Dendritic cell treated with granulocyte-macrophage colony-stimulating factor and Interleukin-4, amounts not matched to agents 40 ng/mL and 50 ng/mL, for 4 days (primary cell): ENCODE results near the gene TMEM45A.

Experiments
- H3K27ac Mint-ChIP-seq: one replicate; pipeline ENCODE4 v1.8.0; 2022; ENCODE audit warnings: mild to moderate bottlenecking, mixed read lengths
- H3K27me3 Mint-ChIP-seq: one replicate; pipeline ENCODE4 v1.8.0; 2022; ENCODE audit warnings: mild to moderate bottlenecking, mixed read lengths
- H3K36me3 Mint-ChIP-seq: one replicate; pipeline ENCODE4 v1.8.0; 2022; ENCODE audit warnings: low read depth, mixed read lengths
- H3K4me1 Mint-ChIP-seq: one replicate; pipeline ENCODE4 v1.8.0; 2022; ENCODE audit warnings: low read depth, mixed read lengths
- H3K4me3 Mint-ChIP-seq: one replicate; pipeline ENCODE4 v1.8.0; 2022; ENCODE audit warnings: mild to moderate bottlenecking, moderate library complexity, mixed read lengths
- H3K9me3 Mint-ChIP-seq: one replicate; pipeline ENCODE4 v1.8.0; 2022; ENCODE audit warnings: mixed read lengths
- intact Hi-C: fragments of 100-400 bp; cut with micrococcal nuclease; formaldehyde crosslinking; loops from one replicate; pipeline ENCODE4 v1.15.0; 2022

Gene TMEM45A

DNA sequence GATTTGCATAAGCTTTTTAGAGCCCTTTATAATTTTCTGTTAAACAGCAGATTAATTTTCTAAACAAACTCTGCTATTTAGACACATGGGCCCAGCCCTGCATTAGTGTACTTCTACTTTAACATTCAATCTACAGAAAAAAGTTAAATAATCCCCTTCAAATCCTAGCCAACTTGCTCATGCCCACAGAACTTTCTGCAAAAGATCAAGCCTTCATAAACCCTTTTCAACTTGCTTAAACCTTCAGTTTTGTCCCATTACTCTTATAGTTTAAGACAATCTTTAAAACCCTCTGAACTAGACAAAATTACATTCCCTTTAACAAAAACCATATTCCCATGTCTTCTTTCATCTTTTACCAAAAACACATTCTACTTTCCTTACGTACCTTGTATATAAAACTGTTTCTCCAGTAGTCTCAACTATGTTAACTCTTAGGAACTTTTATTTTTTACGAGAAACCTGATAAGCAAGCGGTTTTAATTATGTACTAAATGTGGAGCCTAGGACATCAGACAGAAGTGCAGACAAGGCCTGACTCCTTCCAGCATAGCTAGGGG, 91.8 kb downstream of the TMEM45A start:
- Mint-ChIP-seq H3K27me3 (no peaks in the 10 kb centered on the region), H3K4me1 (no peaks in the 10 kb centered on the region), H3K27ac (no peak overlapping the region), H3K36me3 (no peaks in the 10 kb centered on the region), H3K9me3 (no peaks in the 10 kb centered on the region), H3K4me3 (no peak overlapping the region)
- intact Hi-C loops: no loop called here

DNA sequence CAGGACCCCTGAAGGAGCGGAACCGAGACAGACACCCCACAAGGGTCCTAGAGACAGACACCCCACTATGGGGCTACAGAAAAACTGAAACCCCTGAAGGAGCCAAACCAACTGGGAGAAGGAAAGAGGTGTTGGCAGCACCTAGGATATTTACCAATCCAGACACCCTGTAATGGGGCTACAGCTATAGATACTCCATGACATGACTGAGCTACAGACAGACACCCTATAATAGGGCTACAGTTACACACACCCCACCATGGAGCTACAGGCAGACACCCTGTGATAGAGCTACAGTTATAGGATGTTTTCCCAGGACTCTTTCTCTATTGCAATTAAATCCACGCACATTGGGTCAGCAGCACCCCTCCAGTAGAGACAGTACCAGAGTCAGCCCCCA, 94.4 kb downstream of the TMEM45A start:
- intact Hi-C loops: no loop called here
- H3K4me3 Mint-ChIP-seq: no peak overlapping the region
- no peaks in the 10 kb centered on the region for H3K36me3 Mint-ChIP-seq
- H3K9me3 Mint-ChIP-seq: no peaks in the 10 kb centered on the region
- no peak overlapping the region for H3K27ac Mint-ChIP-seq
- no peaks in the 10 kb centered on the region for H3K4me1 Mint-ChIP-seq
- H3K27me3 Mint-ChIP-seq: no peaks in the 10 kb centered on the region

GRCh38 chr3:100588251-100588650, 95.8 kb downstream of the TMEM45A start:
- Mint-ChIP-seq H3K4me3 (no peak overlapping the region), H3K9me3 (no peaks in the 10 kb centered on the region), H3K27me3 (no peaks in the 10 kb centered on the region), H3K27ac (no peak overlapping the region), H3K36me3 (no peaks in the 10 kb centered on the region), H3K4me1 (no peaks in the 10 kb centered on the region)
- intact Hi-C loops: no loop called here

- no peaks in the 10 kb centered on the region for H3K36me3 Mint-ChIP-seq
- no peaks in the 10 kb centered on the region for H3K27me3 Mint-ChIP-seq
- H3K4me3 Mint-ChIP-seq: peak overlapping the region; percentile 22
- H3K4me1 Mint-ChIP-seq: no peaks in the 10 kb centered on the region
- intact Hi-C loops: loop anchor here (1.0 to 5.0 kb wide), 3 partner anchors 127 to 758 kb away; no protein-coding TSS in a partner anchor
- H3K27ac Mint-ChIP-seq: no peak overlapping the region
- no peaks in the 10 kb centered on the region for H3K9me3 Mint-ChIP-seq
These were observed 97.9 kb downstream of the TMEM45A start for GRCh38 chr3:100590114-100590839.

GRCh38 chr3:100590840-100591147, 98.4 kb downstream of the TMEM45A start:
- no peaks in the 10 kb centered on the region for H3K36me3 Mint-ChIP-seq
- no peak overlapping the region for H3K4me3 Mint-ChIP-seq
- no peaks in the 10 kb centered on the region for H3K4me1 Mint-ChIP-seq
- H3K27ac Mint-ChIP-seq: no peak overlapping the region
- intact Hi-C loops: loop anchor here (1.0 to 5.0 kb wide), 3 partner anchors 127 to 758 kb away; no protein-coding TSS in a partner anchor
- no peaks in the 10 kb centered on the region for H3K9me3 Mint-ChIP-seq
- no peaks in the 10 kb centered on the region for H3K27me3 Mint-ChIP-seq

DNA sequence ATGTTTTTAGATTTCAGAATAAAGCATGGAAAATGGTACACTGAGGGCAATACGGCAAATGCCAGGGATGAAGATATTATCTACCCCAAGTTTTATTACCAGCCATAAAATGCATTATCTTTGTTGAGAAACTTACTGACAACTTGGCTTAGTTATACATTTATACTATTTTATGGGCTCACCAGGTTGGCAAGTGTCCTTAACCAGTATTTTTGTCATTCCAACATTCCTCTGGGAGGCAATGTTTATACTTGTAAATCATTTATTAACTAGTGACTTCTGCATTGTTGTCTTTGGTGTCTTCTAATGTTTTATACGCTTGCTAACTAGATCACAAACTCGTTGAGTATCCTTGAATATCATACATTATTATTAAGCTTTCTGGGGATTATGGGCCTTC, 99.0 kb downstream of the TMEM45A start:
- H3K9me3 Mint-ChIP-seq: no peaks in the 10 kb centered on the region
- H3K4me1 Mint-ChIP-seq: no peaks in the 10 kb centered on the region
- intact Hi-C loops: loop anchor here (5.0 kb wide), 1 partner anchor 759 kb away; no protein-coding TSS in a partner anchor
- H3K27ac Mint-ChIP-seq: no peak overlapping the region
- H3K36me3 Mint-ChIP-seq: no peaks in the 10 kb centered on the region
- no peak overlapping the region for H3K4me3 Mint-ChIP-seq
- no peaks in the 10 kb centered on the region for H3K27me3 Mint-ChIP-seq

DNA sequence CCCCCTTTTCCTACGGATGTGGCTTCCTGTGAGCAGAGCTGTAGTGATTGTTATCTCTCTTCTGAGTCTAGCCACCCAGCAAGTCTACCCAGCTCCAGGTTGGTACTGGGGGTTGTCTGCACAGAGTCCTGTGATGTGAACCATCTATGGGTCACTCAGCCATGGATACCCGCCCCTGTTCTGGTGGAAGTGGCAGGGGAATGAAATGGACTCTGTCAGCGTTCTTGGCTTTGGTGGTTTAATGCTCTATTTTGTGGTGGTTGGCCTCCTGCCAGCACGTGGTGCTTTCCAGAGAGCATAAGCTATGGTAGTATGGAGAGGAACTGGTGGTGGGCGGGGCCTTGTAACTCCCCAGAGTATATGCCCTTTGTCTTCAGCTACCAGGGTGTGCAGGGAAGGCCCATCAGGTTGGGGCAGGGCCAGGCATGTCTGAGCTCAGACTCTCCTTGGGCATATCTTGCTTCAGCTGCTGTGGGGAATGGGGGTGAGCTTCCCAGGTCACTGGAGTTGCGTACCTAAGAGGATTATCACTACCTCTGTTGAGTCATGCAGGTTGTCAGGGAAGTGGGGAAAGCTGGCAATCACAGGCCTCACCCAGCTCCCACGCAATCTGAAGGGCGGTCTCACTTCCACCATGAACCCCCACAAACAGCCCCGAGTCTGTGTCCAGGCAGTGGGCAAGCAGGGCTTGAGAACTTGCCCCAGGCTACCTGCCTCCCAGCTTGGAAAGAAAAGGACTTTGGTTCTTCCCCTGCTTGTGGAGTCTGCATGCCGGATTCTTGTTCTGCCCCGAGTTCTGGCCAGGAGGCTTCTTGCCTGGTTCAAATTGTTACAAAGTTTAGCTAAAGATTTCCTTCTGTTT, 108.0 kb downstream of the TMEM45A start:
- peaks cover 14% of the 10 kb centered on the region for H3K9me3 Mint-ChIP-seq
- no peaks in the 10 kb centered on the region for H3K36me3 Mint-ChIP-seq
- no peak overlapping the region for H3K4me3 Mint-ChIP-seq
- H3K4me1 Mint-ChIP-seq: peaks cover 21% of the 10 kb centered on the region
- H3K27me3 Mint-ChIP-seq: no peaks in the 10 kb centered on the region
- H3K27ac Mint-ChIP-seq: no peak overlapping the region
- intact Hi-C loops: no loop called here

DNA sequence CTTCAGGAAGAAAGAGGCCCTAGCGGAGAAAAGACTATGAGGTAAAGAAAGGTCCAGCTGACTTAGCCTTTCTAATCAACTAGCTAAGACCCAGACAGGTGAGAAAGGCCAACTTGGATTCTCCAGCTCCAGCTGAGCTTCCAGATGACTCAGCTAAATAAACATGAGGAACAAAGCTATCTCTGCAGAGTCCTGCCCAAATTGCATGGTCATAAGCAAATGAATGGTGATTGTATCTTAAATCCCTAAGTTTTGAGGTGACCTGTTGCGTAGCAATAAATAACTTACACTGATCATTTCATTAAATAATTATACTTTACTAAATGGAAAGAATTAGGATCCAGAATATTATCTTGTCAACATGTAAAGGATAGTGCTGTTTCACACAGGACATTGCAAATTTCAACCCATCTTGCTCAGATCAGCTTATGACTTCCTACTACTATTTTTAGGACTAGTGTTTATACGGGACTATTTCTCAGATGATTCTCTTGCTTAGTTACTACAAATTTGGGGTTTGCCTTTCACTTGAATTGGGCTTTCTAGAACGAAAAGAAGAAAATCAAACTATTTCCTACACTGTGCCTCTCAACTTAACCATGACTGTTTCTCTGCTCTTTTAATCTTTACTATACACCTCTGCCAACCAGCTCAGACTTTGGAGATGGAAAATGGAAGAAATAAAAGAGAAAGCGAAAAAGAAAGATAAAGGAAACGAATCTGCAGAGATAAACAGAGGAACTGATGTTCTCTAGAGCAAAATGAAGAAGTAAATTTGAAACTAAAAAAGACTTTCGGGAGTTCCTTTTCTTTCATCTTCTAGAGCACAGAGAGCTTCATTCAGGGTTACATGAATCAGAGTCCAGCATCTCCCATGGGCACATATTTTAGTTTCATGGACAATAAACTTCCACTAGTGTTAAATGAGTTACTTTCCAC, 110.4 kb downstream of the TMEM45A start:
- Mint-ChIP-seq H3K27ac (peak overlapping the region; percentile 73), H3K27me3 (no peaks in the 10 kb centered on the region), H3K9me3 (peaks cover 14% of the 10 kb centered on the region), H3K4me3 (peak overlapping the region; percentile 71), H3K4me1 (peaks cover 21% of the 10 kb centered on the region), H3K36me3 (no peaks in the 10 kb centered on the region)
- intact Hi-C loops: no loop called here

DNA sequence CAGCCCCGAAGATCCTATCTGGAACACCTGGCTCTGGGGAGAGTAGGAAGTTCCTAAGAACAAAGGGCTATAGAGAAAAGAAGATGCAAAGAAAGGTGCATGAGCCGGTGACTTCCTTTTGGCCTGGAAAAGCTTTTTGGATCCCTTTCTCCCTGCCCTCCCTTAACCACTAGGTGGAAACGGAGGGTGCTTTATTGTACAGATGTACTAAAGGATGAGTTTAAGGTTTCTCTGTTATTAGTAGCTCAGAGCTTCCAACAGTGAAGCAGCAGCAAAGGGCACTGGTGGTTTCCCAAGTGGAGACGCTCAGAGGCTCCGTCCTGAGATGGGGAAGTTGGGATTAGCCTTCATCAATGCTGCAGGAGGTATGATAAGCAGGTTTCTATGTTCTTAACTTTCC, 111.0 kb downstream of the TMEM45A start:
- H3K9me3 Mint-ChIP-seq: peaks cover 14% of the 10 kb centered on the region

GRCh38 chr3:100605358-100605757, 112.9 kb downstream of the TMEM45A start:
- intact Hi-C loops: no loop called here
- H3K9me3 Mint-ChIP-seq: no peaks in the 10 kb centered on the region
- H3K4me1 Mint-ChIP-seq: peaks cover 26% of the 10 kb centered on the region
- H3K4me3 Mint-ChIP-seq: no peak overlapping the region
- no peaks in the 10 kb centered on the region for H3K27me3 Mint-ChIP-seq
- H3K27ac Mint-ChIP-seq: no peak overlapping the region
- H3K36me3 Mint-ChIP-seq: no peaks in the 10 kb centered on the region

More for the DNA sequence above, 111.0 kb downstream of the TMEM45A start:
- Mint-ChIP-seq H3K4me1 (peaks cover 21% of the 10 kb centered on the region), H3K4me3 (peak overlapping the region; percentile 71), H3K36me3 (no peaks in the 10 kb centered on the region), H3K27ac (peak overlapping the region; percentile 73), H3K27me3 (no peaks in the 10 kb centered on the region)
- intact Hi-C loops: no loop called here

DNA sequence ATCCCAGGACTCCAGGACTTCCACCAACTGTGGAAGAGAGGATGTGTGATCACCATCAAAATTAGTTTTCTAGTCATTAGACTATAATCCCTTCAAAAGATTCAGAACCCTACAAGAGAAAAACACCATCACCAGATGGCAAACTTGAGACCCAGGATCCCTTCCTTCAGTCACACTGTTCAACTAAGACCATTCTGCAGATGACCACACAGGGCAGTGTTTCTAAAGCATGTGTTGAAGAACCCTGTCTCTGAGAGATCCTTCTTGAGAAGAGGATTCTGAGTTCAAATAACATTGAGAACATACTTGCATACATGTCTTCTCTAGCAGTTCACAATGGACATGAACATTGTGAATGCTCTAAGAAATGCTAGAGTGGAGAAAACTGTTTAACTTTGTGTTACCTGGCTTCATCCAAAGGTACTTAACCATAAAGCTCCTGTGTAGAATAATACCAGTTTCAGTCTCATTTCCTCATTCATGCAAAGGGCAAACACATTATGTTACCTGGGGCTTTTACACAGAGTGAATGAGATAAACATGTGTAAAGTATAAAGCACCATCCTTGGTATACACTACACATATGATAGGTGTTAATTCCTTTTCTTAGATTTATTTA, 114.6 kb downstream of the TMEM45A start:
- intact Hi-C loops: no loop called here
- H3K27me3 Mint-ChIP-seq: no peaks in the 10 kb centered on the region
- H3K9me3 Mint-ChIP-seq: no peaks in the 10 kb centered on the region
- peaks cover 23% of the 10 kb centered on the region for H3K4me1 Mint-ChIP-seq
- H3K27ac Mint-ChIP-seq: no peak overlapping the region
- H3K36me3 Mint-ChIP-seq: no peaks in the 10 kb centered on the region
- H3K4me3 Mint-ChIP-seq: no peak overlapping the region

GRCh38 chr3:100609305-100609704, 116.9 kb downstream of the TMEM45A start, which contains the start of gene ADGRG7:
ADGRG7 (plus strand) TSS chr3:100609601; CDS start chr3:100609857, 256 bp downstream.
- no peak within 1 kb of the TSS for H3K27ac Mint-ChIP-seq
- no peaks in the 10 kb centered on the region for H3K27me3 Mint-ChIP-seq
- H3K4me1 Mint-ChIP-seq: peaks cover 5% of the 10 kb centered on the region
- H3K36me3 Mint-ChIP-seq: no peaks in the 10 kb centered on the region
- intact Hi-C loops: no loop called here
- H3K4me3 Mint-ChIP-seq: no peak within 1 kb of the TSS
- H3K9me3 Mint-ChIP-seq: no peaks in the 10 kb centered on the region

DNA sequence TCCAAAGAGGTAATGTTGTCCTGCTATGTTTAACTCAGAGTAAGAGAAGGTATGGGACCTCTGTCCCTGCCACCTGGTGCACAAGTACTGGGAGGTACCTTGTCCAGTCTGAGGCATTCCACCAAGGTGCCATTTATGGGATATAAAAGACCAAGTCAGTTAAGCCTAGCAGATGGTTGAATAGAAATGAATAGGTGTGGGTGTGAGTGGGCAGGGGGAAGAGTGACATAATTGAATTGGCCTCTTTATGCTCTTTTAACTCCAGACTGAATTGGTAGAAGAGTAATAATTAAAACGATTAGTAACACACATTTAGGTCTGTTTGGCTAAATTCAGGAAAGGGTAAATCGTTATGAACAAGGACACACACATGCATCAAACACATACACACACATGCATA, 117.5 kb downstream of the TMEM45A start:
- Mint-ChIP-seq H3K4me1 (peaks cover 5% of the 10 kb centered on the region), H3K27me3 (no peaks in the 10 kb centered on the region), H3K4me3 (no peak overlapping the region)

More for the DNA sequence above, 117.5 kb downstream of the TMEM45A start:
- intact Hi-C loops: loop anchor here (1.0 kb wide), 1 partner anchor 14 kb away; no protein-coding TSS in a partner anchor
- Mint-ChIP-seq H3K36me3 (no peaks in the 10 kb centered on the region), H3K27ac (no peak overlapping the region), H3K9me3 (no peaks in the 10 kb centered on the region)
